GM18508 (cell line): Measurements from ENCODE around the gene ZNF398.
"Not testable (repeated sequence)": the region's sequence is repeated elsewhere in the genome, so short reads cannot be mapped to it uniquely, and the experiment has no call there.

Experiments
- ATAC-seq: cut with Tn5 transposase; IDR thresholded peaks from one replicate; pipeline ENCODE4 v1.9.1; 2021; ENCODE audit warnings: moderate number of reproducible peaks; ENCODE audit not compliant: insufficient read depth, unreplicated experiment

ZNF398 gene, protein sequence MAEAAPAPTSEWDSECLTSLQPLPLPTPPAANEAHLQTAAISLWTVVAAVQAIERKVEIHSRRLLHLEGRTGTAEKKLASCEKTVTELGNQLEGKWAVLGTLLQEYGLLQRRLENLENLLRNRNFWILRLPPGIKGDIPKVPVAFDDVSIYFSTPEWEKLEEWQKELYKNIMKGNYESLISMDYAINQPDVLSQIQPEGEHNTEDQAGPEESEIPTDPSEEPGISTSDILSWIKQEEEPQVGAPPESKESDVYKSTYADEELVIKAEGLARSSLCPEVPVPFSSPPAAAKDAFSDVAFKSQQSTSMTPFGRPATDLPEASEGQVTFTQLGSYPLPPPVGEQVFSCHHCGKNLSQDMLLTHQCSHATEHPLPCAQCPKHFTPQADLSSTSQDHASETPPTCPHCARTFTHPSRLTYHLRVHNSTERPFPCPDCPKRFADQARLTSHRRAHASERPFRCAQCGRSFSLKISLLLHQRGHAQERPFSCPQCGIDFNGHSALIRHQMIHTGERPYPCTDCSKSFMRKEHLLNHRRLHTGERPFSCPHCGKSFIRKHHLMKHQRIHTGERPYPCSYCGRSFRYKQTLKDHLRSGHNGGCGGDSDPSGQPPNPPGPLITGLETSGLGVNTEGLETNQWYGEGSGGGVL

DNA sequence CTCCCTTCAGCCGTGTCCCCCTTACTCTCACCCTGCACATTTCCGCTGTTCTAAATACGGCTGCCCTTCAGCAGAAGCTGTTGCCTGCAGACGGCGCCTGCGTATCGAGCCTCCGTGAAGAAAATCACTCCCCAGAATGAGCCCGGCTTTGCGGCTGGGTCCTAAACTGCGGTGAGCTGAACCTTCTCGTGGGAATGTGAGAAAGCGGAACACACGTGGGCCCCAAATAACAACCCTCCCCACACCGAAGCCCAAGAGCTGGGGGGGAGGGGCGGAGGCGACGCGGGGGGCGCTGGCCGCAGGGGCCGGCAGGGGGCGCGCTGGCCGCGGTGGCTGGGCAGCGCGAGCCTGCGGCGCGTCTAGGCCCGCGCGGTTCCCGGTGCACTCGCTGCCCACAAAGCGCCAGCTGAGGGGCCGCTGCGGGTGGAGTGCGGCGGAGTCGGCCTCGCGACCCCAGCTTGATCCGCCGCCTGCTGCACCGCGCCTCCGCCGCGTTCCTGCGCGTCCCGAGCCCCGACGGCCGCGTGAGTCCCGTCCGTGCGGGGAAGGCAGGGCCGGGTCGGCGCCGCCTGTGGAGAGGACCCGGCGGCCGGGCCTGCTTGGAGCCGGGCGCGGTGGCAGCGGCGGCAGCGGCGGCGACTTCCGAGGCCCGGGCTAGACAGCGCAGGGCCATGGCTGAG is at the start of gene ZNF398:
Gene ZNF398 (plus strand): TSS at position 382 of the 680 bp plus-strand sequence. CDS start 290 bp downstream, at position 672.
- ATAC-seq, result peak; percentile 52

GRCh38 chr7:149099058-149099457 is 48.2 kb upstream of the ZNF398 start:
- no peak for ATAC-seq

DNA sequence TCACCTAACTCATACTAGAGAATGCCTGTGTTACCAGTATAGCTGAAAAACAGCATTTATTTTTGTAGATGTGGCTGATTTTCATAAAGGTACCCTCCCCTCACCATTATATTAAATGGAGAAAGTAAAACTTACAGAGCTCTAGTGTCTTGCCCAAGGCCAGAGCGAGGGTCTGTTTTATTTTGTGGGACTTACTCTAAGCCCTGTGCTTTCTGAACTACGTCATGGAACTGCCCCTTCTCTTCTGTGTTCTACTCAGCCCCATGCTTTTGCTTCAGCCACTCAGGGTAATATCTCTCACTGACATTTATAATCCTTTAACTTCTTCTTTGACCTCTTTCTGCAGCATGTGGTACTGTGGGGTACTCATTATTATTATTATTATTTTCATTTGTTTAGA is 46.4 kb upstream of the ZNF398 start:
- no peak for ATAC-seq

- no peak for ATAC-seq
Observed at GRCh38 chr7:149102666-149103065, 44.6 kb upstream of the ZNF398 start.

DNA sequence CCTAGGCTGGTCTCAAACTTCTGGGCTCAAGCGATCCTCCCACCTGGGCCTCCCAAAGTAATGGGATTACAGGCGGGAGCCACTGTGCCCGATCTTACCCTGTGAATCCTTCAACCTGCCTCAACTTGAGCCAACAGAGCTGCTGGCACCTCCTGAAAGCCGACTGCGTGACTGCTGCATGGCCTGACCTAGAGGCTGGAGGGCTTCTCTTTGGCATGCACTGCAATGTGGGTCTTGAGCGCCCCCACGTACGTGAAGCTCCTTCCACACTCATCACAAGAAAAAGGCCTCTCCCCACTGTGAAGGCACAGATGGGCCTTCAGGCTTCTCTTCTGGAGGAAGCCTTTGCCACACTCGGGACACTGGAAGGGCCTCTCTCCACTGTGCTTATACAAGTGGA is 43.8 kb upstream of the ZNF398 start:
- no peak for ATAC-seq

DNA sequence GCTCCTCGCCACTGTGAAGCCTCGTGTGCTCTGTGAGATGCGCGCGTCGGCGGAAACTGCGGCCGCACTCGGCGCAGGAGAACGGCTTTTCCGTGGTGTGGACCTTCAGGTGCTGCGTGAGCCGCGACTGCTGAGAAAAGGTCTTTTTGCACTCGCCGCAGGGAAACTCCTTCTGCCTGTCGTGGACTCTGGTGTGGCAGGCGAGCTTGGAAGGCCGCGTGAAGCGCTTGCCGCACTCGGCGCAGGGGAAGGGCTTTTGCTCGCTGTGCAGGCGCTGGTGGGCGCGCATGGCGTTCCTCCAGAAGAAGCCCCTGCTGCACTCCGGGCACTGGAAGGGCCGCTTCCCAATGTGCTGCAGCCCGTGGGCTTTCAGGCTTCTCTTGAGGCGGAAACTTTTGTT is 43.0 kb upstream of the ZNF398 start:
- no peak for ATAC-seq

DNA sequence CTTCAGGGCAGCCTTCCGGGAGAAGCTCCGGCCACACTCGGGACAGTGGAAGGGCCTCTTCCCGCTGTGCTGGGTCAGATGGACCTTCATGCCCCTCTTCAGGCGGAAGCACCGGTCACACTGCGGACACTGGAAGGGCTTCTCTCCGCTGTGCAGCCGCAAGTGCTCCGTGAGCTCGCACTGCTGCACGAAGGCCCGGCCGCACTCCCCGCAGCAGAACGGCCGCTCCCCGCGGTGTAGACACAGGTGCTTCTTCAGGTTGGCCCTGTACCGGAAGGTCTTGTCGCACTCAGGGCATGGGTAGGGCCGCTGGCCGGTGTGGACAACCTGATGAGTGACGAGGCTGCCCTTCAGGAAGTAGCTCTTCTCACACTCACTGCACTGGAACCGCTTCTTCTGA is 42.5 kb upstream of the ZNF398 start:
- no peak for ATAC-seq

DNA sequence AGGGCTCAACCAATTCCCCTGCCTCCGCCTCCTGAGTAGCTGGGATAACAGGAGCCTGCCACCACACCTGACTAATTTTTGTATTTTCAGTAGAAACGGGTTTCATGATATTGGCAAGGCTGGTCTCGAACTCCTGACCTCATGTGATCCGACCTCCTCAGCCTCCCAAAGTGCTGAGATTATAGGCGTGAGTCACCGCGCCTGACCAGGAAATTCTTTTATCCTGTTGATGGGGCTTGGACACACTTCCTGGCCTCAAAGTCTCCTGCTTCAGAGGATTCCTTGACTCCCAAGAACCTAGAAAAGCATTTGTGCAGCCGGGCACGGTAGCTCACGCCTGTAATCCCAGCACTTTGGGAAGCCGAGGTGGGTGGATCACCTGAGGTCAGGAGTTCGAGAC is 37.3 kb upstream of the ZNF398 start:
- no peak for ATAC-seq

- ATAC-seq, result no peak
Observed at GRCh38 chr7:149125189-149125862, 21.9 kb upstream of the ZNF398 start.

GRCh38 chr7:149125863-149126661 is 21.2 kb upstream of the ZNF398 start, which contains the start of gene ZNF425:
ZNF425 (minus strand) TSS chr7:149126324; CDS start chr7:149126213, 111 bp downstream.
- ATAC-seq, result peak; percentile 60

DNA sequence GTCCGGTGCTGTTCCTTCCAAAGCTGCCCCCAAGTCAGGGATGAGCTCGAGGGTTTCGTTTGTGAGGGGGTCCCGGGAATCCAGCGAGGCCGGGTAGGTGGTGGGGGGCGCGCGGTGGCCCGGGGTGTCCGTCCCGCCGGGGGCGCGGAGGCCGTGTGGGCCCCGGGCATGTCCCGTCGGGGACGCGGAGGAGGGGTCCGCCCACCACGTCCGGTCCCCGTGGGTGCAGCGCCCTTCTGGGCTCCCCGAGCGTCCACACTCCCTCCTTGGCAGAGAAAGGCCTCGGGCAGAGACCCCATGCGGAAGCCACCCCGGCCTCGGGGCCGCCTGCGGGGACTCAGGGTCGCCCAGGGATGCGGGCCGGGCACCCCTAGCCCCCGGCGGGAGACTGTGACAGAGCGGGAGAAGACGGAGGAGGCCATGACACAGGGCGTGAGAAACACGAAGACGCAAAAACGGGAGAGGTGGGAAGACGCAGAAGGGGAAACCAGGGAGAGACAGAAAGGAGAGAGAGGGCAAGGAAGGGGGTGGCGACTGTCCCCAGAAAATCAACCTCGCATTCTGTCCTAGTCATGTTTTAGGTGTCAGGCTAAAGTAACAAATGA is 20.5 kb upstream of the ZNF398 start:
- peak; percentile 20 for ATAC-seq

GRCh38 chr7:149130572-149131198 is 16.6 kb upstream of the ZNF398 start:
- no peak for ATAC-seq

DNA sequence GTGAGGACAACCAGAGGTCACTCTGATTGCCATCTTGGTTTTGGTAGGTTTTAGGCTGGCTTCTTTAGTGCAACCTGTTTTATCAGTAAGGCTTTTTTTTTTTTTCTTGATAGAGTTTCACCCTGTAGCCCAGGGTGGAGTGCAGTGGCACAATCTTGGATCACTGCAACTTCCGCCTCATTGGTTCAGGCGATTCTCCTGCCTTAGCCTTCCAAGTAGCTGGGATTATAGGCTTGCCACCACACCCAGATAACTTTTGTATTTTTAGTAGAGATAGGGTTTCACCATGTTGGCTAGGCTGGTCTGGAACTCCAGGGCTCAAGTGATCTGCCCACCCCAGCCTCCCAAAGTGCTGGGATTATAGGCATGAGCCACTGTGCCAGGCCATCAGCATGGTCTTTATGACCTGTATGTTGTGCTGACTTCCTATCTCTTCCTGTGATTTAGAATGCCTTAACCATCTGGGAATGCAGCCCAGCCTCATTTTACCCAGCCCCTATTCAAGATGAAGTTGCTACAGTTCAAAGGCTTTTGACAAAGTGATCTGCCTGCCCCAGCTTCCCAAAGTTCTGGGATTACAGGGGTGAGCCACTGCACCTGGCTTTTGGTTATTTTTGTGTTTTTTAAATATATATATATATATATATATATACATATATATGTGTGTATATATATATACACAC is 14.1 kb upstream of the ZNF398 start:
- ATAC-seq, result no peak

DNA sequence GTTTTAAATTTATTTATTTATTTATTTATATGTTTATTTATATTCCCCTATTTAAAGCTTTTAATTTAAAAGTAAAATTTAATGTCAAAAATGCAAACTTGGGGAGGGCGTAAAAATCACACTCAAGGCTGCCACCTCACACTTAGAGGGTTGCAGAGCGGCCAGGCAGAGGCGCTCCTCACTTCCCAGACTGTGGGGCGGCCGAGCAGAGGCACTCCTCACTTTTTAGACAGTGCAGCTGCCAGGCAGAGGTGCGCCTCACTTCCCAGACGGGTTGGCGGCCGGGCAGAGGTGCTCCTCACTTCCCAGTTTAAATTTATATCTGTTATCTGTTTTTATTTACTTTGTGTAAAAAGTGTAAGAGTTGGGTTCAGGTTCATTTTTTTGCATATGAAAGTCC is 11.1 kb upstream of the ZNF398 start:
- ATAC-seq, result no peak

DNA sequence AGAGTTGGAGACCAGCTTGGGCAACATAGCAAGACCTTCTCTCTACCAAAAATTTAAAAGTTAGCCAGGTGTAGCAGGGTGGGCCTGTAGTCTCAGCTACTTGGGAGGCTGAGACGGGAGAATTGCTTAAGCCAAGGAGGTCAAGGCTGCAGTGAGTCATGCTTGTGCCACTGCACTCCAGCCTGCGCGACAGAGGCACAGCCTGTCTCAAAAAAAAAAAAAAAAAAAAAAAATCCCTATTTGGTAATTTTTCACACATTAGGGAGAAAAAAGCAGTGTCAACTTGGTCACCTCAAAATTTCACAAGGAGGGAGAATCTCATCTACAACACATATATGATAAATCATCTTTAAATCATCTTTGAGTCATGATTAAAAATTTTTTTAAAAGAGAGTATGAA is 6.4 kb upstream of the ZNF398 start:
- no peak for ATAC-seq

DNA sequence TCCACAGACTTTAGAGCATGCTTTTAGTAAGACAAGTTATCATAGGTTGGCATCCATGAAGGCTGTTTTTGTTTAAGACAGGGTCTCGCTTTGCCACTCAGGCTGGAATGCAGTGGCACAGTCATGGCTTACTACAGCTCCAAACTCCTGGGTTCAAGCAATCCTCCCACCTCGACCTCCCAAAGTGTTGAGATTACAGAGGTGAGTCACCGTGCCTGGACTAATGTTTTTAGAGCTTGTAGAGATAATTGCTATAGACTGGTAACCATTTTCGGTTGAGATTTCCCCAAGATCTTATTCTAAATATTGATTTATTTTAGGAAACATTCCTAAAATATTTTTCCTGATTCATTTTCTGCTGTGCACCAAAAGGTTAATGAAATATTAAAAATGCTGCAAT is 5.4 kb upstream of the ZNF398 start:
- ATAC-seq, result no peak

- not testable (repeated sequence) for ATAC-seq
Observed at GRCh38 chr7:149144436-149144922, 2.8 kb upstream of the ZNF398 start.
